GM21786 (cell line): Measurements from ENCODE around the gene VPS13D.

Experiments
- ATAC-seq: cut with Tn5 transposase; IDR thresholded peaks from one replicate; pipeline ENCODE4 v1.9.1; 2021; ENCODE audit not compliant: unreplicated experiment

VPS13D gene

GRCh38 chr1:12480748-12481362 is 251.0 kb downstream of the VPS13D start:
- no peak for ATAC-seq

GRCh38 chr1:12481928-12482327 is 252.1 kb downstream of the VPS13D start:
- ATAC-seq: no peak

- no peak for ATAC-seq
Observed at GRCh38 chr1:12482988-12483387, 253.2 kb downstream of the VPS13D start.

GRCh38 chr1:12485231-12486058 is 255.6 kb downstream of the VPS13D start:
- no peak for ATAC-seq

- ATAC-seq: no peak
Observed at GRCh38 chr1:12486059-12486341, 256.2 kb downstream of the VPS13D start.

GRCh38 chr1:12486401-12487005 is 256.7 kb downstream of the VPS13D start:
- no peak for ATAC-seq

- ATAC-seq: no peak
Observed at GRCh38 chr1:12487520-12487919, 257.7 kb downstream of the VPS13D start.

GRCh38 chr1:12488666-12489354 is 259.0 kb downstream of the VPS13D start:
- no peak for ATAC-seq

- ATAC-seq: no peak
Observed at GRCh38 chr1:12490532-12491142, 260.8 kb downstream of the VPS13D start.

GRCh38 chr1:12491656-12492055 is 261.8 kb downstream of the VPS13D start:
- no peak for ATAC-seq

GRCh38 chr1:12495725-12496124 is 265.9 kb downstream of the VPS13D start:
- no peak for ATAC-seq

GRCh38 chr1:12496154-12496961 is 266.5 kb downstream of the VPS13D start:
- ATAC-seq: no peak

- no peak for ATAC-seq
Observed at GRCh38 chr1:12499539-12500240, 269.9 kb downstream of the VPS13D start.

- ATAC-seq: no peak
Observed at GRCh38 chr1:12501661-12502060, 271.8 kb downstream of the VPS13D start.

GRCh38 chr1:12502336-12503109 is 272.7 kb downstream of the VPS13D start:
- no peak for ATAC-seq

- no peak for ATAC-seq
Observed at GRCh38 chr1:12503709-12504108, 273.9 kb downstream of the VPS13D start.

- no peak for ATAC-seq
Observed at GRCh38 chr1:12504601-12505000, 274.8 kb downstream of the VPS13D start.

GRCh38 chr1:12505231-12505630 is 275.4 kb downstream of the VPS13D start:
- no peak for ATAC-seq

GRCh38 chr1:12505639-12506280 is 275.9 kb downstream of the VPS13D start:
- ATAC-seq: no peak
